ENCODE data around the gene POGLUT2.
A peak's percentile ranks its signal among the peaks of the same experiment; 100 is the strongest.

POGLUT2 gene

DNA sequence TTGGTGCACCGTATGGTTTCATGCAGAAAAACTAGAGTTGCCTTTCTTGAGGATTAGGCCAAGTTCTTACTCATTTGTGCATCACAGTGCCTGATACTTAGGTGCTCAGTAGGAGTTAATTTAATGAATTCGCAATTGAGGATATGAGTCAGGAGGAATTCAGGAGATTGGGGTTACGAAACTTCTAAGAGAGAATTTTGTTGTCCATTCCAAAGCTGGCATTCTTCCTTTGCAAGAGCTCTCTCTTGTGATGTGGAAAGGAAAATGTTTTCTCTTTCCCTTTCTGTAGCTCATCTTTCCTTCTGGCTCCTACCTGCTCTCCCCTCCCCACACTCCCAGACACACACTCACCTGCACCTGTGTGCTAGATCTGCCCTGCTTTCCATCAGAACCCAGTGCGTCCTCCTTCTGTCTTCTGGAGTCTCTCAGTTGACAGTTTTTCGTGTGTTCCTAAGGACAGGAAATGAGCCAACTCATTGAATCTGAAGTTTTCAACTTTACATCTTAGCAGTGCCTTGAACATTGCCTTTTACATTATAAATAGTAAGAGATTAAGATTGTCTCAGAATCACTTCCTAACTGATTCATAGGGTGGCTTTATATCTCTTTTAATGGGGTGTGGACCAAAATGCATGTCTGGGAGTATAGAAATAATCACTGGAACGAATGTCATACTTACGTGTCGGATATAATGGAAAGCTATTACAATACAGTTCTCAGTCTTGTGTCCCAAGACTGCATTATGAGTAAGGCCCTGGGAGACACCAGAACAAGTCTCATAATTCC is 27.3 kb upstream of the POGLUT2 start:
- peak overlapping the region; percentile 66 for H3K9ac ChIP-seq (ENCODE audit: low read length)
- H3K4me3 ChIP-seq (ENCODE audit: low read length), result peak overlapping the region; percentile 76
- H3K36me3 ChIP-seq (ENCODE audit: control insufficient read depth, insufficient read depth, low read length, severe bottlenecking), result peaks cover 43% of the 10 kb centered on the region
- peaks cover 17% of the 10 kb centered on the region for H3K4me1 ChIP-seq (ENCODE audit: control insufficient read depth, insufficient read depth, low read length)
- no peaks in the 10 kb centered on the region for H3K9me3 ChIP-seq (ENCODE audit: control insufficient read depth, low read length)
- peak; percentile 92 for DNase-seq (ENCODE audit: low read depth)
- H3K27me3 ChIP-seq (replicated peaks; ENCODE audit: control insufficient read depth, insufficient read depth, low read length), result no peaks in the 10 kb centered on the region

DNA sequence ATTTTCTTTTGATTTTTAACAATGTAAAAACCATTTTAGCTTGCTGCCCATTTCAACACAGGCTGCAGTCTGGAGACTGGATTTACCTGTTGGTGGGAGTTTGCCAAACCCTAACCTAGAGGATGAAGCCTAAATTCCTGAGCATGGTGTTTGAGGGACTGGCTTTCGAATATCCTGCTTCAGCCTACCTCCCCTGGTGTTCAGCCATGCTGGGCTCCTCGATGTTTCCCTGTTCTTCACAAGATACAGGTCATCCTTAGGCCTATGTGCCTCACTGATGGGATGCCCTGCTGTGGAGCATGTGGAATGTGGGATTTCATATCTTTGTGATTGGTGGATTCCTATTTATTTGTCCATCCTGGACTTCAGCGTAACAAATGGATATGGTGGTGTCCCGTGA is 26.6 kb upstream of the POGLUT2 start:
- Histone ChIP-seq H3K9ac (ENCODE audit: low read length) (peak overlapping the region; percentile 9), H3K27me3 (replicated peaks; ENCODE audit: control insufficient read depth, insufficient read depth, low read length) (no peaks in the 10 kb centered on the region)
- DNase-seq (ENCODE audit: low read depth), result no peak

DNA sequence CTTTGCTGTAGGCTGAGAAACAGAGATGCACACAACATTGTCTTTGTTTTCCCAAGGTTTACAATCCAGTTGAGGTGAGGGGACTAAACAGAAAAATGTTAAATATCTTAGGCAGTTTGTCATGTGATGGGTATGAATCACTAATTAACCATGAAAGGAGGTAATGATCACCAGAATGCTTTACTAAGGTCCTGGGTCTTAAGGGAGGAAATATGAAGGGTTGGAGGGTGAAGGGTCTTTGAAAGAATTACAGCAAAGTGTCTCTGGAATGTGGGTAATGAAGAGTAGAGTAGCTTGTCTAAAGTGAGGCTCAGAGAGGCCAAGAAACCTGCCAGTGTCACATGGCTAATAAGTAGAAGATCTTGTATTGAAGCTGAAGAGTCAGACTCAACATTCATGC is 19.1 kb upstream of the POGLUT2 start:
- DNase-seq (ENCODE audit: low read depth), result no peak
- peaks cover 21% of the 10 kb centered on the region for H3K36me3 ChIP-seq (ENCODE audit: control insufficient read depth, insufficient read depth, low read length, severe bottlenecking)

More for the DNA sequence above, 26.6 kb upstream of the POGLUT2 start:
- Histone ChIP-seq H3K4me1 (ENCODE audit: control insufficient read depth, insufficient read depth, low read length) (peaks cover 17% of the 10 kb centered on the region), H3K4me3 (ENCODE audit: low read length) (peak overlapping the region; percentile 76), H3K36me3 (ENCODE audit: control insufficient read depth, insufficient read depth, low read length, severe bottlenecking) (peaks cover 43% of the 10 kb centered on the region), H3K9me3 (ENCODE audit: control insufficient read depth, low read length) (no peaks in the 10 kb centered on the region)

DNA sequence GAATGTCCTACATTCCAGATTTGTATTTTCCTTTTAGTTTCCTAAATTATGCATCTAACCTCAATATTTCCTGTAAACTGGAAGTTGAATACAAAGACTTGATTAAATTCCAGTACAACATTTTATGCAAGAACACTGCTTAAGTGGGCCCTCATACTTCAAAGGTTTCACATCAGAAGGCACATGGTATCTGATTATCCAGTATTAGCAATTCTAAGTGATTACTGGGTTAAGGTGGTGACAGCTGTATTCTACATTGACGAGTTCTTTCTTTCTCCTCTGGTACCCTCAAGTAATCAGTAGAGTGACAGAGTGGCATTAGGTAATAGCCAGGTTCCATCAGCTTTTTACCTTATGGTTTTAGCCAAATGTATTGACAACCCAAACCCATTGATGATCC is 18.5 kb upstream of the POGLUT2 start:
- Histone ChIP-seq H3K4me3 (ENCODE audit: low read length) (no peak overlapping the region), H3K36me3 (ENCODE audit: control insufficient read depth, insufficient read depth, low read length, severe bottlenecking) (peaks cover 17% of the 10 kb centered on the region)

More for the DNA sequence above, 19.1 kb upstream of the POGLUT2 start:
- Histone ChIP-seq H3K4me3 (ENCODE audit: low read length) (no peak overlapping the region), H3K27me3 (replicated peaks; ENCODE audit: control insufficient read depth, insufficient read depth, low read length) (no peaks in the 10 kb centered on the region), H3K9ac (ENCODE audit: low read length) (no peak overlapping the region), H3K4me1 (ENCODE audit: control insufficient read depth, insufficient read depth, low read length) (peaks cover 12% of the 10 kb centered on the region), H3K9me3 (ENCODE audit: control insufficient read depth, low read length) (no peaks in the 10 kb centered on the region)

DNA sequence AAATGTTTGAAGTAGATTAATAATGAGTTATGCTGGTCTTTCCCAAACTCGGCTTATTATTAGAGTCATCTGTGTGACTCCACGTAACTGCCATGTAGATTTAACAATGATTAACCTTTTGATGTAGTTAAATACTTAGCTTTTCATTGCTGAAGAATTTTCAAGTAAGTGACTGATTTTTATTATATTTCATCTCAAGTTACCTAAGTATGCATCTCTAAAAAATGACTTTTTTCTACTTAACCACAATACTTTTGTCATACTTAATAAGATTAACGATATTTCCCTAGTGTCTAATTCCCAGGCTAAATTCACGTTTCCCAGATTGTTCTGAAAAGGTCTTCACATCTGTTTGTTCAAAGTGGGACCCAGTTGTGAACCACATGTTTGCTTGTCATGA is 17.9 kb upstream of the POGLUT2 start:
- Histone ChIP-seq H3K4me1 (ENCODE audit: control insufficient read depth, insufficient read depth, low read length) (peaks cover 18% of the 10 kb centered on the region), H3K9me3 (ENCODE audit: control insufficient read depth, low read length) (no peaks in the 10 kb centered on the region), H3K9ac (ENCODE audit: low read length) (no peak overlapping the region), H3K36me3 (ENCODE audit: control insufficient read depth, insufficient read depth, low read length, severe bottlenecking) (peaks cover 11% of the 10 kb centered on the region), H3K4me3 (ENCODE audit: low read length) (no peak overlapping the region), H3K27me3 (replicated peaks; ENCODE audit: control insufficient read depth, insufficient read depth, low read length) (no peaks in the 10 kb centered on the region)
- no peak for DNase-seq (ENCODE audit: low read depth)

More for the DNA sequence above, 18.5 kb upstream of the POGLUT2 start:
- DNase-seq (ENCODE audit: low read depth), result no peak
- H3K9me3 ChIP-seq (ENCODE audit: control insufficient read depth, low read length), result no peaks in the 10 kb centered on the region
- no peak overlapping the region for H3K9ac ChIP-seq (ENCODE audit: low read length)
- peaks cover 18% of the 10 kb centered on the region for H3K4me1 ChIP-seq (ENCODE audit: control insufficient read depth, insufficient read depth, low read length)
- no peaks in the 10 kb centered on the region for H3K27me3 ChIP-seq (replicated peaks; ENCODE audit: control insufficient read depth, insufficient read depth, low read length)

DNA sequence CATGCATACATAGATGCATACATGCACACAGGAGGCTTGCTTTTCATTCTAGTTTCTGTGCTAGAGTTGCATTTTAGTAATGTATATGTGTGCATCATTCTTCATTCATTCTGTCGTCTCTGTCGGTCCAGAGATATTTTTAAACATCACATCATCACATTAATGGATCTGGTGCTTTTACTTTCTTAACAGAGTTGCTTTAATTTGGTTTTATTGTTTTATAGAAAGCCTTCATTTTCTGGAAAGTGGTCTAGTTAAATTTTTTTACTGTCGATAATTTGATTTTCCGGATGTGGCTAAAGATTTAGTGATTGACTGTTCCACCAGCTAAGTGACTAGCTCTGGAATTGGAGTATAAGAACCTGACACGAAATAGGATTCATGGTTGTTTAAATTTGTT is 17.0 kb upstream of the POGLUT2 start:
- Histone ChIP-seq H3K27me3 (replicated peaks; ENCODE audit: control insufficient read depth, insufficient read depth, low read length) (no peaks in the 10 kb centered on the region), H3K36me3 (ENCODE audit: control insufficient read depth, insufficient read depth, low read length, severe bottlenecking) (peaks cover 14% of the 10 kb centered on the region), H3K9me3 (ENCODE audit: control insufficient read depth, low read length) (peaks cover 5% of the 10 kb centered on the region), H3K4me3 (ENCODE audit: low read length) (no peak overlapping the region), H3K4me1 (ENCODE audit: control insufficient read depth, insufficient read depth, low read length) (peaks cover 18% of the 10 kb centered on the region), H3K9ac (ENCODE audit: low read length) (no peak overlapping the region)
- no peak for DNase-seq (ENCODE audit: low read depth)

DNA sequence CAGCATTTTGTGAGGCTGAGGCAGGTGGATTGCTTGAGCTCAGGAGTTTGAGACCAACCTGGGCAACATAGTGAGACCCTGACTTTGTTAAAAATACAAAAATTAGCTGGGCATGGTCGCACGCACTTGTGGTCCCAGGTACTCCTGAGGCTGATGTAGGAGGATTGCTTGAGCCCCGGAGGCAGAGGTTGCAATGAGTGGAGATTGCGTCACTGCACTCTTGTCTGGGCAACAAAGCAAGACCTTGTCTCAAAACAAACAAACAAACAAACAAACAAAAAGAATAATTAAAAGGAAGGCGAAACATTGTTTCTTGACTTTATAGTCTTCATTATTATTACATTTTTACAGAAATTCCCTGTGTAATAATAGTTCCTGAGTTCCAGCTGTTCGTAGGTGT is 16.0 kb upstream of the POGLUT2 start:
- Histone ChIP-seq H3K4me3 (ENCODE audit: low read length) (no peak overlapping the region), H3K9me3 (ENCODE audit: control insufficient read depth, low read length) (peaks cover 12% of the 10 kb centered on the region), H3K4me1 (ENCODE audit: control insufficient read depth, insufficient read depth, low read length) (peaks cover 17% of the 10 kb centered on the region), H3K9ac (ENCODE audit: low read length) (no peak overlapping the region), H3K27me3 (replicated peaks; ENCODE audit: control insufficient read depth, insufficient read depth, low read length) (no peaks in the 10 kb centered on the region), H3K36me3 (ENCODE audit: control insufficient read depth, insufficient read depth, low read length, severe bottlenecking) (peaks cover 21% of the 10 kb centered on the region)
- no peak for DNase-seq (ENCODE audit: low read depth)

DNA sequence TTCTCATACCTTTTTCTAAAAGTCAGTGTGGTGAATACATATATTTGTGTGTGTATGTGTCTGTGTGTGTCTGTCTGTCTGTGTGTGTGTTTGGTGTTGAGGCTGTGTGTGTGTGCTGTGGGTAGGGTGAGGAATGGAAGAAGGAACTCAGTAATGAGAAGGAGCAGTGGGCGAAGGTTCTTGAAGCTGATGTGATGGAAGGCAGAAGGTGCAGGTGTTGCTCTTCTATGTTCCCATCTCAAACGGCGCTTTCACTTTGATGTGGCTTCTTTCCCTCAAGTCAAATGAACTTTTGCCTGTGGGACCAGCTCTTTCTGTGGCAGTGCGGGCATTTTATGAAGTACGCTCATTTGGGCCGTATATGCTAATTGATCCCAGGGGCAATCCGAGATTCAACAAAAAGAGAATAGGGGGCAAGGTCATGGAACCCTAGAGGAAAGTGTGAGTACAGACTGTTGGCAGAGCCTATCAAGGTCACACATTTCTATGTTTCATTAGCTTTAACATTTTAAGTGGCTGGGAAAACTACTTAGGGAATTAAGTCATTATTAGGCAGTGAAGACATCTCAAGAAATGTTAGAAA is 15.3 kb upstream of the POGLUT2 start:
- DNase-seq (ENCODE audit: low read depth), result no peak
- peaks cover 12% of the 10 kb centered on the region for H3K9me3 ChIP-seq (ENCODE audit: control insufficient read depth, low read length)
- no peak overlapping the region for H3K4me3 ChIP-seq (ENCODE audit: low read length)
- peaks cover 21% of the 10 kb centered on the region for H3K36me3 ChIP-seq (ENCODE audit: control insufficient read depth, insufficient read depth, low read length, severe bottlenecking)
- H3K9ac ChIP-seq (ENCODE audit: low read length), result no peak overlapping the region
- no peaks in the 10 kb centered on the region for H3K27me3 ChIP-seq (replicated peaks; ENCODE audit: control insufficient read depth, insufficient read depth, low read length)
- H3K4me1 ChIP-seq (ENCODE audit: control insufficient read depth, insufficient read depth, low read length), result peaks cover 14% of the 10 kb centered on the region

DNA sequence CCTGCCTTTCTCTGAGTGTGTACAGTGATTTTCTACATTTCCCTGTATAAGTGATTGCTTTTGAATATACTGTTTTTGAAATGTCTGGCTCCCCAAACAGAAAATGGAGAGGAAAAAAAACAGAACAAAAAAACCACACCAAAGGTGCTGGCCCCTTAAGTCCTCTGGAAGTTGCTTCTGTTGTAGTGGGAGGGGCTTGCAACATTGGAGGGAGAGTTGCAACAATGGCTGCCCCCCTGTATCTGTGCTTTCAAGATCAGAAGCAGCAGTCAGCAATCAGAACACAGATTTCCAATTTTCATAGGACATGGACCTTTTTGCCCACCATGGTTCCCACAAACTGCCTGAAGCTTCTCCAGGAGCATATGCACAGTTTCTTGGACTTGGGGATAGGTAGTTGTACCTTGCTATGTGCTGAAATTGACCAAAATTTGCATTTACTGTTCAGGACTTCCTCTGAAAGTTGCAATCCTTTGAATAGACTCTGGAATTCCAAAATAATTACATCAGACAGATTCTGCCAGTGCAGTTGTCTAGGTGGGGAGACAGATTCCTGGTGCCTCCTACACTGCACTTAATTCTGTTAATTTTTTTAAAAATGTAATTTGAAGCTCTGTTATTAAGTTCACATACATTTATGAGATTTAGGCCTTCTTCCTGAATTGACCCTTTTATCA is 14.0 kb upstream of the POGLUT2 start:
- H3K36me3 ChIP-seq (ENCODE audit: control insufficient read depth, insufficient read depth, low read length, severe bottlenecking), result peaks cover 27% of the 10 kb centered on the region
- no peak for DNase-seq (ENCODE audit: low read depth)
- H3K27me3 ChIP-seq (replicated peaks; ENCODE audit: control insufficient read depth, insufficient read depth, low read length), result no peaks in the 10 kb centered on the region
- no peak overlapping the region for H3K4me3 ChIP-seq (ENCODE audit: low read length)
- peaks cover 12% of the 10 kb centered on the region for H3K9me3 ChIP-seq (ENCODE audit: control insufficient read depth, low read length)
- no peak overlapping the region for H3K9ac ChIP-seq (ENCODE audit: low read length)
- H3K4me1 ChIP-seq (ENCODE audit: control insufficient read depth, insufficient read depth, low read length), result peaks cover 11% of the 10 kb centered on the region

DNA sequence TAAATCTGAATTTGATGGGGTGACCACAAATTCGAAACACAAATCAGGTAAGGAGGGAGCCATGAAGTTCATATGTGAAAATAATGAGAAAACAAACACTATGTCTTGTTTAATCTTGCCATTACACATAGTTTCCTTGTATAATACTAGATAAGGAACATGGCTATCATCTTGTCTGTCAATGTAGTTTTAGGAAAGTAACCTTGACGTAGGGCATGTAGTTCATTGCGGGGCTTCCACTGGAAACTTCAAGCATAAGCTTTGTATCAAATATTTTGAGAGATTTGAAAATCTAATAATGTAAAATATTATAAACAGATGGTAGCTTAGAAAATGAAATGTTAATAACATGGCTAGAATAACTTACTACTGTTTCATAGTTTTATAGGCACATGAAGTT is 8.9 kb upstream of the POGLUT2 start:
- H3K9ac ChIP-seq (ENCODE audit: low read length), result no peak overlapping the region

DNA sequence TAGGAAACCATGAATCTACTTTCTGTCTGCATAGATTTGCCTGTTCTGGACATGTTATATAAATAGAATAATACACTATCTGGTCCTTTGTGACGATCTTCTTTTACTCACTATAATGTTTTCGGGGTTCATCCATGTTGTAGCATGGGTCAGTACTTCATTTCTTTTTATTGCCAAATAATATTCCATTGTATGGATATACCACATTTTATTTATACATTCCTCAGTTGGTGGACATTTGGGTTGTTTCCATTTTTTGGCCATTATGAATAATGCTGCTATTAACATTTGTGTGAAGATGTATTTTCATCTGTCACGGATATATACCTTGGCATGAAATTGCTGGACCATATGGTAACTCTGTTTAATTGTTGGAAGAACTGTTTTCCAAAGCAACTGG is 6.9 kb upstream of the POGLUT2 start:
- no peak overlapping the region for H3K4me3 ChIP-seq (ENCODE audit: low read length)
- peaks cover 15% of the 10 kb centered on the region for H3K4me1 ChIP-seq (ENCODE audit: control insufficient read depth, insufficient read depth, low read length)
- H3K9me3 ChIP-seq (ENCODE audit: control insufficient read depth, low read length), result peaks cover 6% of the 10 kb centered on the region
- H3K9ac ChIP-seq (ENCODE audit: low read length), result no peak overlapping the region
- no peaks in the 10 kb centered on the region for H3K27me3 ChIP-seq (replicated peaks; ENCODE audit: control insufficient read depth, insufficient read depth, low read length)
- peaks cover 16% of the 10 kb centered on the region for H3K36me3 ChIP-seq (ENCODE audit: control insufficient read depth, insufficient read depth, low read length, severe bottlenecking)
- DNase-seq (ENCODE audit: low read depth), result no peak

More for the DNA sequence above, 8.9 kb upstream of the POGLUT2 start:
- peaks cover 22% of the 10 kb centered on the region for H3K36me3 ChIP-seq (ENCODE audit: control insufficient read depth, insufficient read depth, low read length, severe bottlenecking)
- H3K9me3 ChIP-seq (ENCODE audit: control insufficient read depth, low read length), result peaks cover 12% of the 10 kb centered on the region
- H3K4me3 ChIP-seq (ENCODE audit: low read length), result no peak overlapping the region
- no peaks in the 10 kb centered on the region for H3K27me3 ChIP-seq (replicated peaks; ENCODE audit: control insufficient read depth, insufficient read depth, low read length)
- no peak for DNase-seq (ENCODE audit: low read depth)
- peaks cover 4% of the 10 kb centered on the region for H3K4me1 ChIP-seq (ENCODE audit: control insufficient read depth, insufficient read depth, low read length)
